ENCODE data around the gene CPA3.

Gene CPA3

DNA sequence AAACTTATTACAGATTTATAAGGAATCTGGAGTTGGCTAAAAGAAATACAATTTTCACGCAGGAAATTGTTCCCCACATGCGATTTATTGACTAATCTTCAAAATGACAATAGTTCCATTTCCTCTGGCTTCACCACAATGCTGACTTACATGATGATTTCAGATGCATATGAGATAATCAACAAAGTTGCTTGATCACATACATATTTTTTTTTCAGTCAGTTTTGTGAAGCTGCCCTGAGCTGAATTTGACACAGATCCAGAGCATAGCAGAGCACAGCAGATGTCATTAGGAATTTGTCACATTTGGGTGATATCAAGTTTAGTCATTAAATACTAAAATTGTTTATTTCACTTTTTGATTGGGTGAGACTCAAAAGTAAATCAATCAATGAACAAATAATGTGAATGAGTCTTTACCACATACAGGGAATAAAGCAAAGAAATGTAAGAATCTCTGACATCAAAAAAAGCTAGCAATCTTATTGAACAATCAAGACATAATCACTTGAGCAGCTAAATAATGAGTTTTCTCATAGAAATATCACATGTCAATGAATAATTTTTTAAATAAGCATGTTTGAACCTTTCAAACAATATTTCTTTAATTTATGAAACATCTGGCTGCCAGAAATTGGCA lies 19.2 kb upstream of the CPA3 start:
- TF ChIP-seq, protein P1, sequence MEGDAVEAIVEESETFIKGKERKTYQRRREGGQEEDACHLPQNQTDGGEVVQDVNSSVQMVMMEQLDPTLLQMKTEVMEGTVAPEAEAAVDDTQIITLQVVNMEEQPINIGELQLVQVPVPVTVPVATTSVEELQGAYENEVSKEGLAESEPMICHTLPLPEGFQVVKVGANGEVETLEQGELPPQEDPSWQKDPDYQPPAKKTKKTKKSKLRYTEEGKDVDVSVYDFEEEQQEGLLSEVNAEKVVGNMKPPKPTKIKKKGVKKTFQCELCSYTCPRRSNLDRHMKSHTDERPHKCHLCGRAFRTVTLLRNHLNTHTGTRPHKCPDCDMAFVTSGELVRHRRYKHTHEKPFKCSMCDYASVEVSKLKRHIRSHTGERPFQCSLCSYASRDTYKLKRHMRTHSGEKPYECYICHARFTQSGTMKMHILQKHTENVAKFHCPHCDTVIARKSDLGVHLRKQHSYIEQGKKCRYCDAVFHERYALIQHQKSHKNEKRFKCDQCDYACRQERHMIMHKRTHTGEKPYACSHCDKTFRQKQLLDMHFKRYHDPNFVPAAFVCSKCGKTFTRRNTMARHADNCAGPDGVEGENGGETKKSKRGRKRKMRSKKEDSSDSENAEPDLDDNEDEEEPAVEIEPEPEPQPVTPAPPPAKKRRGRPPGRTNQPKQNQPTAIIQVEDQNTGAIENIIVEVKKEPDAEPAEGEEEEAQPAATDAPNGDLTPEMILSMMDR (IDR thresholded peaks at IDR 0.05; ENCODE audit: extremely low read depth, insufficient read depth, missing control alignments): no peak
- in situ Hi-C loops (cut with MboI; ENCODE audit: low pct_unique_long_range_greater_than_20kb, low sequenced_read_pairs, unreplicated experiment): no loop called here
- no peak for DNase-seq (ENCODE audit: low spot score)

DNA sequence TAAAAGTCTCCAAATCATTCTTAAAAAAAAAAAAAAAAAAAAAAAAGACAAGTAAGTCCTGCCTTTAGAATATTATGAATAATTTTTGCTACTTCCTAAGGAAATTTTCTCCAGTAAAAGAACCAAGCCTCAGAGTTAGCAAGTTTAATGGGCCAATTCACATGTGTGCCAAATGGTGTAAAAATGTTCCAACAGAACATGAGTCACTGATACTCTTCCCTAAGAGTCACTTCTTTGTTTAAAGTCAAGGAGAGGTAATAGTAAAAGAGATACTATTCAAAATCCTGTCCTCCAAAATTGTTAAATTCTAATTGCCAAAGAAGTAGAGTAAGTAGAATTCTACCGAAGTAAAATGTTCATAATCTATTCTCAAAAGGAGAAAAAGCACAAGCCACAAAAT lies 17.7 kb upstream of the CPA3 start:
- in situ Hi-C loops (cut with MboI; ENCODE audit: low pct_unique_long_range_greater_than_20kb, low sequenced_read_pairs, unreplicated experiment): no loop called here
- TF ChIP-seq, protein P1 (IDR thresholded peaks at IDR 0.05; ENCODE audit: extremely low read depth, insufficient read depth, missing control alignments): no peak
- DNase-seq (ENCODE audit: low spot score): no peak

- TF ChIP-seq, protein P1 (IDR thresholded peaks at IDR 0.05; ENCODE audit: extremely low read depth, insufficient read depth, missing control alignments): no peak
- DNase-seq (ENCODE audit: low spot score): no peak
- in situ Hi-C loops (cut with MboI; ENCODE audit: low pct_unique_long_range_greater_than_20kb, low sequenced_read_pairs, unreplicated experiment): no loop called here
Measured at GRCh38 chr3:148848410-148848809, 16.7 kb upstream of the CPA3 start.

DNA sequence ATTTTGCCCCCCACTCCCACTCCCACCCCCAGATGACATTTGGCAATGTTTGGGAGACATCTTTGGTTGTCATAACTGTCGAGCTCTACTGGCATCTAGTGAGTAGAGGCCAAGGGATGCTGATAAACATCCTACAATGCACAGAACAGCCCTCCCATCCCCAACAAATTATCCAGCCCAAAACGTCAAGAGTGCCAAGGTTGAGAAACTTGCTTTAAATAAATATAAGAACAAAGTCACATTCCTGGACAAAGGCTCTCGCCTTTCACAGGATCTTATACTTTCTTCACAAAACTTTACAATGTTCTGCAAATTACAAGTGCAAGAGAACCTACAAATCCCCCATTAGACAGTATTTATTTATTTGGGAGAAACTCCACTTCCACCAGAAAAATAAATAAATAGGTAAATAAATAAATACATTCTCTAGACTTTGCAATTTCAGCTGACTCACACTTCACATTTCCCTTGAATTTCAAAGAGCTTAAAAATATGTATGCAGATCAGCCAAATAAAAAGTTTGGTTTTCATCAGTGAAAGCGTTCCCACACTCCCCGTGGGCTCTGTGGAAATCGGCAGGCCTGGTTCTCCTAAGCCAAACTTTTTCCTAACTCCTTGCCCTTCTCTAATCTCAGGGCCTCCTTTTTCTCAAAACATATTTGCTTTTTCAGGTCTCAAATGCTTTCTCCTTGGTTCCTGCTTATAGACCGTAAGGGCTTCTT lies 12.7 kb upstream of the CPA3 start:
- no peak for DNase-seq (ENCODE audit: low spot score)
- in situ Hi-C loops (cut with MboI; ENCODE audit: low pct_unique_long_range_greater_than_20kb, low sequenced_read_pairs, unreplicated experiment): no loop called here
- TF ChIP-seq, protein P1 (IDR thresholded peaks at IDR 0.05; ENCODE audit: extremely low read depth, insufficient read depth, missing control alignments): no peak

- in situ Hi-C loops (cut with MboI; ENCODE audit: low pct_unique_long_range_greater_than_20kb, low sequenced_read_pairs, unreplicated experiment): no loop called here
- DNase-seq (ENCODE audit: low spot score): no peak
- TF ChIP-seq, protein P1 (IDR thresholded peaks at IDR 0.05; ENCODE audit: extremely low read depth, insufficient read depth, missing control alignments): no peak
Measured at GRCh38 chr3:148853076-148853475, 12.0 kb upstream of the CPA3 start.

DNA sequence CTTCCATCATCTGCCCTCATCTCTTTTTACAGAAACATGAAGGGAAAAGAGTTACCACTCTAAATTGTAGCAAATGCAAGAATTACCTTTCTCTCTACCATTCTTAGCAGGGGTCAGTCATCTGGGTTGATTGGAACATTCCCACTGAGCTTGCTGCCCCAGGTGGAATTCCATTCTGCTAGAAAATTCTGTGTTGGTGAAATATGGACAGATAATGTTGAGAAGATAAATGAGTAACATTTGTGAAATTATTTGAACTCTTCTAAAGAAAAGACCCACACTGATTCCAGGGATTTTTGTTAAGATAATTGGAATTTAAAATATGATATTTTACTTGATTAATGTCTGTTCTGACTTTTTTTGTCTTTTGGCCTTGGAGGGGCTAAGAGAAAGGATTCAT lies 11.0 kb upstream of the CPA3 start:
- in situ Hi-C loops (cut with MboI; ENCODE audit: low pct_unique_long_range_greater_than_20kb, low sequenced_read_pairs, unreplicated experiment): no loop called here
- TF ChIP-seq, protein P1 (IDR thresholded peaks at IDR 0.05; ENCODE audit: extremely low read depth, insufficient read depth, missing control alignments): no peak

More for the DNA sequence above, 11.0 kb upstream of the CPA3 start:
- no peak for DNase-seq (ENCODE audit: low spot score)

Measured in GM13977 (cell line).